Aorta (tissue), 5 donors: ENCODE data around the gene DNAJC17. TPM values are rescaled to one million over a fixed set of nuclear protein-coding genes. Genes with fewer than 3 reads are reported as not detected.
A peak's percentile ranks its signal among the peaks of the same experiment; 100 is the strongest.

Experiments used
- ATAC-seq: fragments of 200-7000 bp; cut with Tn5 transposase; one replicate; pipeline ENCODE4 v1.9.1; 2022; ENCODE audit warnings: moderate library complexity; ENCODE audit not compliant: low FRiP score
- DNase-seq, 2 donors: peaks; one replicate each; pipeline ENCODE4 v3.0.0-alpha.2; 2020
- H3K27ac ChIP-seq, 2 donors: one replicate each; pipeline ENCODE4 v1.5.1; 2013; ENCODE audit warnings: low read length in 2 of 2, mild to moderate bottlenecking in 2 of 2, moderate library complexity in 2 of 2, control low read depth in 1 of 2, inconsistent platforms in 1 of 2, low read depth in 1 of 2
- H3K27me3 ChIP-seq, 2 donors: one replicate each; pipeline ENCODE4 v1.6.1; 2013; ENCODE audit warnings: control low read depth in 1 of 2, low read length in 1 of 2, mild to moderate bottlenecking in 1 of 2, moderate library complexity in 1 of 2; ENCODE audit not compliant: insufficient read depth in 2 of 2, control insufficient read depth in 1 of 2
- H3K36me3 ChIP-seq, 2 donors: one replicate each; pipeline ENCODE4 v1.6.1; 2013; ENCODE audit warnings: control low read depth in 1 of 2, low read length in 1 of 2, mild to moderate bottlenecking in 1 of 2; ENCODE audit not compliant: insufficient read depth in 2 of 2, control insufficient read depth in 1 of 2
- H3K4me1 ChIP-seq, 2 donors: one replicate each; pipeline ENCODE4 v1.6.1; 2013; ENCODE audit warnings: low read length in 2 of 2, control low read depth in 1 of 2, mild to moderate bottlenecking in 1 of 2, moderate library complexity in 1 of 2; ENCODE audit not compliant: insufficient read depth in 2 of 2, control insufficient read depth in 1 of 2
- H3K4me3 ChIP-seq, 2 donors: one replicate each; pipeline ENCODE4 v1.5.1; 2013; ENCODE audit warnings: low read length in 2 of 2, control low read depth in 1 of 2, mild to moderate bottlenecking in 1 of 2
- H3K9me3 ChIP-seq: one replicate; pipeline ENCODE4 v1.6.1; 2013; ENCODE audit warnings: mild to moderate bottlenecking, low read length; ENCODE audit not compliant: control insufficient read depth
- WGBS, 2 donors: extraction: QIAGEN DNeasy Blood & Tissue Kit; methylation state at CpG; one replicate each; pipeline ENCODE4 v1.1.7; 2013; 5-methylcytosine and 5-hydroxymethylcytosine counted together
- intact Hi-C, 2 donors: fragments of 100-400 bp; cut with DNase I; formaldehyde crosslinking; loops; one replicate each; pipeline versions ENCODE4 v1.14.2 to v1.15.0; 2022
- polyA plus RNA-seq, 2 donors: library from polyadenylated mRNA; stranded (reverse); fragments of 200-250 nt; gene quantifications; one replicate each; pipeline ENCODE4 v1.2.3, GENCODE V29; 2013
- total RNA-seq, 2 donors: library from RNA; stranded (reverse); fragmentation: NEBNext Ultra II Directional; extraction: Animal tissue kit (Norgen Biotek cat#: 25700); gene quantifications; one replicate each; pipeline ENCODE4 v1.2.1, GENCODE V29; 2021
- donor health status: healthy with polysubstance abuse.
- donor health status: Bipolar disorder and iron deficiency.
- donor health status: DM: no; HTN: no; CAD: no.
- donor health status: DM: no; HTN: no; CAD: no.
- donor health status: DM: yes; HTN: yes; CAD: no.

The DNAJC17 gene
- total and polyA plus RNA-seq, 4 donors: 20.5 to 75.9 (median 32.0) TPM

DNA sequence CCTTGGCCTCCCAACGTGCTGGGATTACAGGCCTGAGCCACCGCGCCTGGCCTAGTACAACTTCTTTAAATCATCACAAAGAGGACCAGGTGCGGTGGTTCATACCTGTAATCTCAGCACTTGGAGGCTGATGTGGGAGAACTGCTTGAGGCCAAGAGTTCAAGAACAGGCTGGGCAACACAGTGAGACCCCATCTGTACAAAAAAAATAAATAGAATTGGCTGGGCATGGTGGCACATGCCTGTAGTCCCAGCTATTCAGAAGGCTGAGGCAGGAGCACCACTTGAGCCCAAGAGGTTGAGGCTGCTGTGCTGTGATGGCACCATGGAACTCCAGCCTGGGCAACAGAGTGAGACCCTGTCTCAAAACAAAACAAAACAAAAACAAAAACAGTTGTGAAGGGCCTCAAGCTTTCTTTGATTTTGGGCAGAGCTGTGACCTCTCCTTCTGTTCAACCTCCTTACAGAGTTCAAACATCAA lies 58.1 kb downstream of the DNAJC17 start:
- H3K36me3 ChIP-seq: peaks cover 0 to 6% of the 10 kb centered on the region in 2 donors
- no peak overlapping the region for H3K4me3 ChIP-seq
- intact Hi-C loops: no loop called here
- 96 to 100% methylated on average over 4 of the region's 4 CpGs for WGBS, 2 donors
- ATAC-seq (no peak), DNase-seq (no peak)
- H3K27me3 ChIP-seq: no peaks in the 10 kb centered on the region
- no peaks in the 10 kb centered on the region for H3K4me1 ChIP-seq
- H3K9me3 ChIP-seq: no peaks in the 10 kb centered on the region
- no peak overlapping the region for H3K27ac ChIP-seq

DNA sequence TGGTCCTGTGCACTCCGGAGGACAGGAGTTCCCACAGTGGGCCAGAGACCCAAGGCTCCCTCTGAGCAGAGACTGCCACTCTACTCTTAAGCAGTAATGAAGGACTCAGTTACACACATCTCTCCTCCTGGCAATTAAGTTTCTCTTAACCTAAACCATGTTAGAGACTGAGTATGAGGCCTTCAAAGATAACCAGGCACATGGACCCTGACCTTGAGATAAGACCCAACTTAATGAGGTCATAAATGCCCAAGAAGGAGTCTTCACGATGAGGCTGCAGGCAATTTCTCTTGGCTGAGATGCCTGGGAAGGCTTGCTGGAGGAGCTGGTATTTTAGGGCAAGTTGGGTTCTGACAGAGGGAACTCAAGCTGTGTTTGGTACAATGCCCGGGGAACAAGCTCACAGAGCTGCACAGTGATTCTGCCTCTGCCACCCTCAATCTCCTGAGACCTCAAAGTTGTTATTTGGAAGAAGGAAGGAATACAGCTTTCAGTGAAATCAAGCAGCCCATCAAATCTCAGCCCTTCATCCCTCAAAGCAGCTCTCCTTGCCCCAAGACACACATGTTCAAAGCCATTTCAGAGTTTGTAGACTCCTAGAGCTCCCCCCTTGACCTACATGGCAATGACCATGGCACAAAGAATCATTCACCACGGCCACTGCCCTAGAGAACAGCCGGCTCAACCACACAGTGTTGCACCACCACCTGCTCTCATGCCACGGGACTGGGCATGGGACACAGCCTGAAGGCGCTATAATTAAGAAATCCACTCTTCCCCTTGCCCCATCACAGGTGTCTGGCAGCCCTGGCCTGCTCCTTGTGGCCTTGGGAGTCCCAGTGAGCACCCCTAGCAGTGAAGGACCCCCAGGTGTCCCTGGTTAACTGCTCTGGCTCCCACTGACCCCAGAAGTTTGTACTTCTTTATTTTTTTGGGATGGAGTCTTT lies 59.3 kb downstream of the DNAJC17 start:
- no peak for ATAC-seq
- no peak for DNase-seq
- H3K36me3 ChIP-seq: peaks cover 3 to 9% of the 10 kb centered on the region in 2 donors

GRCh38 chr15:40746916-40747418 lies 60.3 kb downstream of the DNAJC17 start:
- Histone ChIP-seq H3K27ac (no peak overlapping the region), H3K9me3 (no peaks in the 10 kb centered on the region), H3K4me3 (no peak overlapping the region), H3K36me3 (peaks cover 3 to 9% of the 10 kb centered on the region in 2 donors), H3K27me3 (no peaks in the 10 kb centered on the region), H3K4me1 (no peaks in the 10 kb centered on the region)
- 45% methylated on average over 3 of the region's 3 CpGs for WGBS, 2 donors
- intact Hi-C loops: no loop called here
- DNase-seq: no peak
- ATAC-seq: peak; percentile 49

More for the DNA sequence above, 59.3 kb downstream of the DNAJC17 start:
- Histone ChIP-seq H3K9me3 (no peaks in the 10 kb centered on the region), H3K27me3 (no peaks in the 10 kb centered on the region), H3K27ac (no peak overlapping the region), H3K4me3 (no peak overlapping the region), H3K4me1 (no peaks in the 10 kb centered on the region)
- 76 to 82% methylated on average over 7 of the region's 7 CpGs for WGBS, 2 donors
- intact Hi-C loops: no loop called here

- intact Hi-C loops: no loop called here
- no peak for ATAC-seq
Measured at GRCh38 chr15:40744815-40745152, 62.5 kb downstream of the DNAJC17 start.

GRCh38 chr15:40743921-40744814 lies 63.1 kb downstream of the DNAJC17 start:
- H3K4me1 ChIP-seq: no peaks in the 10 kb centered on the region
- no peak overlapping the region for H3K27ac ChIP-seq
- H3K4me3 ChIP-seq: no peak overlapping the region
- intact Hi-C loops: no loop called here
- DNase-seq (peak in 1 of 2 donors; percentile 53), ATAC-seq (no peak)
- 63 to 70% methylated on average over 12 of the region's 12 CpGs for WGBS, 2 donors
- H3K27me3 ChIP-seq: no peaks in the 10 kb centered on the region
- H3K36me3 ChIP-seq: peaks cover 5% of the 10 kb centered on the region in 2 donors
- H3K9me3 ChIP-seq: no peaks in the 10 kb centered on the region

More at GRCh38 chr15:40744815-40745152, 62.5 kb downstream of the DNAJC17 start:
- H3K4me1 ChIP-seq: no peaks in the 10 kb centered on the region
- no peak overlapping the region for H3K4me3 ChIP-seq
- no peak for DNase-seq
- H3K27me3 ChIP-seq: no peaks in the 10 kb centered on the region
- peaks cover 5 to 7% of the 10 kb centered on the region in 2 donors for H3K36me3 ChIP-seq
- 67 to 71% methylated on average over 5 of the region's 5 CpGs for WGBS, 2 donors
- no peaks in the 10 kb centered on the region for H3K9me3 ChIP-seq
- H3K27ac ChIP-seq: no peak overlapping the region

DNA sequence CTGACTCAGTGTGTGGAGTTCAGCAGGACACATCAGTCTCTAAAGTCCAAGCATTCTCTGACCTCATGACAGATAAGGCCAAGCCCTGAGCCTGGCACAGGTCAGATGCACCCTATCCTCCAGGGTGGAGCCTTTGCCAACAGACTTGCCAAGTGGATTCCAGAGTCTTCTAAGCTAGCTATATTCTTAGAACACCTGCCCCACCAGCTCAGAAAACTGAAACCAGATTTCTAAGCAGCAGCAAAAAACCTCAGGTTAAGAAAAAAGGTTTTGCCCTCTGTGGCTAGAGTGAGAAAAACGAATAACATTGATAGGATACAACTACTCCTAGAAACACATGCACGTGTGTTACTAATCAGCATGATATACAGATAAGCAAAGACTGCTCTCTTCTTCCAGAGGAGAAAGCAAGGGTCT lies 63.8 kb downstream of the DNAJC17 start:
- peaks cover 4 to 5% of the 10 kb centered on the region in 2 donors for H3K36me3 ChIP-seq
- H3K27me3 ChIP-seq: no peaks in the 10 kb centered on the region
- intact Hi-C loops: no loop called here
- no peaks in the 10 kb centered on the region for H3K4me1 ChIP-seq
- no peak overlapping the region for H3K27ac ChIP-seq
- 66 to 68% methylated on average over 2 of the region's 2 CpGs for WGBS, 2 donors
- H3K9me3 ChIP-seq: no peaks in the 10 kb centered on the region
- no peak overlapping the region for H3K4me3 ChIP-seq
- ATAC-seq (no peak), DNase-seq (no peak)

DNA sequence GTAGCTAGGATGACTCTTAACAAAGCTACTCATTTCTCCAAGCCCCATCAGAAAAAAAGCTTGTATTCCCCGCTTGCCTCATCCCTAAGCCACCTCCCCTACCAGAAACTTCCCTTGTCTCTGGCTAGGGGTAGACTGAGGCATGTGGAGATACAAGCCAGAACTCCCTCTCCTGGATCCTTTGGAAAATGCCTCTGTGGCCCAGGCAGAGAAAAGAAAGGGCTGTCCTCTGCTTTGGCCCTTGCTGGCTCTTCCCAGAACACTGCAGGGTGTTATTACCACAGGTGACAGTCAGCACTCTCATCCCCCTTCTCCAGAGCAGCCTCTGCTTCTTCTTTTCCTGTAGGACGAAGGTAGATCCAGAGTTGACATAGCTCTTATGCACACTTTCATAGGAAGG lies 67.4 kb downstream of the DNAJC17 start:
- no peak overlapping the region for H3K4me3 ChIP-seq
- H3K4me1 ChIP-seq: no peaks in the 10 kb centered on the region
- DNase-seq (peak in 1 of 2 donors; percentile 9), ATAC-seq (no peak)
- 95 to 98% methylated on average over 2 of the region's 2 CpGs for WGBS, 2 donors
- H3K27ac ChIP-seq: no peak overlapping the region
- H3K36me3 ChIP-seq: peaks cover 7 to 8% of the 10 kb centered on the region in 2 donors
- no peaks in the 10 kb centered on the region for H3K27me3 ChIP-seq
- intact Hi-C loops: no loop called here
- H3K9me3 ChIP-seq: no peaks in the 10 kb centered on the region

GRCh38 chr15:40739047-40739446 lies 68.2 kb downstream of the DNAJC17 start:
- H3K4me1 ChIP-seq: no peaks in the 10 kb centered on the region
- intact Hi-C loops: no loop called here
- WGBS, 2 donors: 54 to 58% methylated on average over 2 of the region's 2 CpGs
- ATAC-seq: no peak
- no peak overlapping the region for H3K4me3 ChIP-seq
- DNase-seq: no peak
- no peaks in the 10 kb centered on the region for H3K9me3 ChIP-seq
- no peaks in the 10 kb centered on the region for H3K27me3 ChIP-seq
- H3K27ac ChIP-seq: no peak overlapping the region
- peaks cover 5 to 8% of the 10 kb centered on the region in 2 donors for H3K36me3 ChIP-seq
